Endothelial cell (in vitro differentiated cells): ENCODE data around the gene SUPT6H. TPM values are rescaled to one million over a fixed set of nuclear protein-coding genes. Genes with fewer than 3 reads are reported as not detected.

Experiments used
- DNase-seq: peaks from one replicate; pipeline ENCODE4 v3.0.0; 2021; ENCODE audit warnings: low spot score
- H3K27ac Mint-ChIP-seq: one replicate; pipeline ENCODE4 v1.8.0; 2021; ENCODE audit warnings: mixed read lengths, inconsistent platforms; ENCODE audit not compliant: unreplicated experiment
- H3K27me3 Mint-ChIP-seq: one replicate; pipeline ENCODE4 v1.8.0; 2021; ENCODE audit warnings: mild to moderate bottlenecking, moderate library complexity, mixed read lengths, inconsistent platforms; ENCODE audit not compliant: unreplicated experiment
- H3K36me3 Mint-ChIP-seq: one replicate; pipeline ENCODE4 v1.8.0; 2021; ENCODE audit warnings: mild to moderate bottlenecking, low read depth, mixed read lengths, inconsistent platforms; ENCODE audit not compliant: unreplicated experiment
- H3K4me1 Mint-ChIP-seq: one replicate; pipeline ENCODE4 v1.8.0; 2021; ENCODE audit warnings: mild to moderate bottlenecking, mixed read lengths, inconsistent platforms; ENCODE audit not compliant: unreplicated experiment
- H3K4me3 Mint-ChIP-seq: one replicate; pipeline ENCODE4 v1.8.0; 2021; ENCODE audit warnings: mild to moderate bottlenecking, mixed read lengths, inconsistent platforms; ENCODE audit not compliant: unreplicated experiment
- H3K9me3 Mint-ChIP-seq: one replicate; pipeline ENCODE4 v1.8.0; 2021; ENCODE audit warnings: mixed read lengths, inconsistent platforms; ENCODE audit not compliant: unreplicated experiment
- total RNA-seq: library from RNA; stranded (reverse); fragmentation: NEBNext Ultra II Directional; extraction: Animal tissue kit (Norgen Biotek cat#: 25700); gene quantifications from one replicate; pipeline ENCODE4 v1.2.1, GENCODE V29; 2021; ENCODE audit not compliant: unreplicated experiment
- TF ChIP-seq, protein P1 (sequence below): fragments of 200-600 bp; sonication (generic); IDR thresholded peaks from one replicate; pipeline ENCODE4 v1.5.0; 2021; ENCODE audit warnings: antibody characterized with exemption; ENCODE audit not compliant: unreplicated experiment

SUPT6H gene
- total RNA-seq, 1 donor from 2014 or later = 87.4 TPM

DNA sequence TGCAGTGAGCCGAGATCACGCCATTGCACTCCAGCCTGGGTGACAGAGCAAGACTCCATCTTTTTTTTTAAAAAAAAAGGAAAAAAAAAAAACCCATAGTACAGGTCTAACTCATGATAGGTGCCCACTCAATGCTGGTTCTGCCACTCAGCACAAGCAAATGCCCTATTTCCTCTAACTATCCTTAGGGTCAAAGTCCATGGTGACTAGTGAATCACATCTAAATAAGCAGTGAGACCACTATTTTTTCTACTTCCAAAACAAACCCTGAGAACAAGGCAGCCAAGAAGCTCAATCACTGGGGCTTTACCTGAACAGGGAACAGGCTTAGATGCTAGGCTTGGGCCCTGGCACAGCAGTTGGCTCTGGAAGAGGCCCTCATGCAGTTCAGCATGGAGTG, 20.4 kb upstream of the SUPT6H start:
- no peak overlapping the region for H3K4me3 Mint-ChIP-seq
- peaks cover 54% of the 10 kb centered on the region for H3K36me3 Mint-ChIP-seq
- no peak for DNase-seq
- no peaks in the 10 kb centered on the region for H3K9me3 Mint-ChIP-seq
- H3K4me1 Mint-ChIP-seq = peaks cover 29% of the 10 kb centered on the region
- H3K27me3 Mint-ChIP-seq = peaks cover 7% of the 10 kb centered on the region
- TF ChIP-seq, protein P1, sequence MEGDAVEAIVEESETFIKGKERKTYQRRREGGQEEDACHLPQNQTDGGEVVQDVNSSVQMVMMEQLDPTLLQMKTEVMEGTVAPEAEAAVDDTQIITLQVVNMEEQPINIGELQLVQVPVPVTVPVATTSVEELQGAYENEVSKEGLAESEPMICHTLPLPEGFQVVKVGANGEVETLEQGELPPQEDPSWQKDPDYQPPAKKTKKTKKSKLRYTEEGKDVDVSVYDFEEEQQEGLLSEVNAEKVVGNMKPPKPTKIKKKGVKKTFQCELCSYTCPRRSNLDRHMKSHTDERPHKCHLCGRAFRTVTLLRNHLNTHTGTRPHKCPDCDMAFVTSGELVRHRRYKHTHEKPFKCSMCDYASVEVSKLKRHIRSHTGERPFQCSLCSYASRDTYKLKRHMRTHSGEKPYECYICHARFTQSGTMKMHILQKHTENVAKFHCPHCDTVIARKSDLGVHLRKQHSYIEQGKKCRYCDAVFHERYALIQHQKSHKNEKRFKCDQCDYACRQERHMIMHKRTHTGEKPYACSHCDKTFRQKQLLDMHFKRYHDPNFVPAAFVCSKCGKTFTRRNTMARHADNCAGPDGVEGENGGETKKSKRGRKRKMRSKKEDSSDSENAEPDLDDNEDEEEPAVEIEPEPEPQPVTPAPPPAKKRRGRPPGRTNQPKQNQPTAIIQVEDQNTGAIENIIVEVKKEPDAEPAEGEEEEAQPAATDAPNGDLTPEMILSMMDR = no peak
- H3K27ac Mint-ChIP-seq = no peak overlapping the region

DNA sequence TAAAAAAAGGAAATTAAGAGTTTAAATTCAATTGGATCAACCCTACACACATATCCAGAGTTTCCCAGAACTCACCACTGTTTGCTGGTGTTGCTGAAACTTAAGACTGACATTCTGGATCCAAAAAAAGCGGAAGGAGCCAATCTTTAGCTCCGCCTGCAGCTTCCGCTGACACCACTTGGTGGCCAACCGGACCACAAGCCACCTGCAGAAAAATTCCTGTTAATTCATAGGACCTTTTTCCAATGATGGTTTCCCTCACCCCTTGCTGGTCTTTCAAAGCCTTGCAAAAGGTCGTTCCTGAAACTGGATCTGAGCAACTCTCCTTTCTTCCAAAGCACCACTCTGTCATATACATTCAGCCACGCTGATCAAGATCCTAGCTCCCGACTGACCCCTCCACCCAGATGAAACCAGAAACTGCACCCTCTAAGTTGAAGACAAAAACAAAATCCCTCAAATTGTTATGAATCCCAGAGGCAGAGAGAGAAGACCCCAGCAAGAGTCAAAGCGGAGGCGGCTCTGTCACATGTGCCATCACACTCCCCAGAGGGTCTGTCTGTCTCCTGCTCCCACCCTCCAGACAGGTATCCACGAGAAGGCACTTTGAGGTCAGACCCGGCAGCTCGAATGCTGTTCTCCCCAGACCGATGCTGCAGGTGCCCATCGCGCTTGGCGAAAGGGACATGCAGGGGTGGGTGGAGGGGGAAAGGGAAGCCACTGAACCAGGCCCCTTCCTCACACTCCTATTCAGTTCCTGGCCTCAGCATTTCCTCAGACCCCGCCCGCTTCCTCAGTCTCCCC, 17.8 kb upstream of the SUPT6H start:
- Mint-ChIP-seq H3K27me3 (peaks cover 8% of the 10 kb centered on the region), H3K36me3 (peaks cover 45% of the 10 kb centered on the region), H3K27ac (peak overlapping the region; percentile 94), H3K9me3 (no peaks in the 10 kb centered on the region), H3K4me1 (peaks cover 31% of the 10 kb centered on the region), H3K4me3 (peak overlapping the region; percentile 98)
- TF ChIP-seq, protein P1 = peak; percentile 71
- peak; percentile 41 for DNase-seq

DNA sequence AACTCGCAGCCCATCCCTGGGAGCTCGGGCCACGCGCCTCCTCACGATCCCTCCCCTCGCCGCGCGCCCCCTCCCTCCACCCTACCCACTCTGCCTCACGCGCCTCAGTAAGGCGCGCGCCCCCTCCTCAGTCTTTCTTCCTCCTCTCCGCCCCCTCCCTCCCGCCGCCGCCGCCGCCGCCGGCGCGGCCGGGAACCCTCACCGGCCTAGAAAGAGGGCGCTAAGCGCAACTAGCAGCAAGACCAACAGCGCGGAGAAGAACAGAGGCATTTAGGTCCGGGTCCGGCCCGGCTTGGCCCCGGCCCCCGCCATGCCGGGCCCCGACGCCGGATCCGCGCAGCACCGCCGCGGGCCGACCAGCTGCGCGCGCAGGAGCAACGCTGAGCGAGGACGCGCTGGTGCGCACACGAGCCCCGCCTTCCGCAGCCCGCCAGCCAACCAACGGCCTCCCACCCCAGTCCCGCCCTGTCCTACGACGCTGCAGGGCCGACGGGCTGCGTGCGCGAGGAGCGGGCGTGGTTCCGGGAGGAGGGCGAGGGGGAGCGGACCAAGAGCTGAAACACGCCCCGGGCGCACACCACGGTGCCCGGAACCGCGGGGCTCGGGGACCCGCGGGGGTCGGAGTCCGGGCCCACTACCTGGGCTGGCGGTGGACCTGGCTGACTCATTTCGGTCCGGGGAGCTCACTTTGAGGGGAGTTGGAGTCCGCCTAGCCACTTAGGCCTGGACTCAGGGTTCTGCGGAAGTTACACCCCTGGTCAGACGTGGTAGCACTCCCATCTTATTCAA, 17.0 kb upstream of the SUPT6H start, which contains the start of gene BLTP2:
Gene BLTP2, minus strand, starts transcription at position 372 of the 789 bp plus-strand sequence. Its CDS starts 102 bp downstream, at position 270.
- H3K36me3 Mint-ChIP-seq = peaks cover 37% of the 10 kb centered on the region

DNA sequence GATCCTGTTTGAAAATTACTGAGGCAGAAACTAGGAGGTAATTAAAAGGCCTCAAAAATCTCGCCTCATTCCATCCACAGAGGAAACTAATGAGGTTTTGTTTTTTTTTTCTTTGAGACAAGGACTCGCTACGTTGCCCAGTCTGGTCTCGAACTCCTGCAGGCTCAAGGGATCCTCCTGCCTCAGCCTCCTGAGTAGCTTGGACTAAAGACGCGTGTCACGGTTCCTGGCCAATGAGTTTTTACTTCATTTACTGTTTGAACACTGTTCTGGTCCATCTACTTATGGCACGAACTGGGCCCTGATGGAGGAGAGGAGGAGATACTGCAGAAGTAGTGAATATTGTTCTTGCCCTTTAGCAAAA, 16.4 kb upstream of the SUPT6H start:
- TF ChIP-seq, protein P1 = no peak
- Mint-ChIP-seq H3K9me3 (no peaks in the 10 kb centered on the region), H3K27me3 (peaks cover 8% of the 10 kb centered on the region), H3K27ac (peak overlapping the region; percentile 94), H3K4me1 (peaks cover 31% of the 10 kb centered on the region), H3K36me3 (peaks cover 34% of the 10 kb centered on the region), H3K4me3 (peak overlapping the region; percentile 76)
- DNase-seq = peak; percentile 5

More for the DNA sequence above, 17.0 kb upstream of the SUPT6H start, which contains the start of gene BLTP2:
- TF ChIP-seq, protein P1 = no peak
- Mint-ChIP-seq H3K4me1 (peaks cover 31% of the 10 kb centered on the region), H3K27me3 (peaks cover 8% of the 10 kb centered on the region), H3K9me3 (no peaks in the 10 kb centered on the region), H3K27ac (peak within 1 kb of the TSS; percentile 94), H3K4me3 (peak within 1 kb of the TSS; percentile 98)
- peak; percentile 93 for DNase-seq
